ENCODE results near the gene TPRN.

TPRN gene

DNA sequence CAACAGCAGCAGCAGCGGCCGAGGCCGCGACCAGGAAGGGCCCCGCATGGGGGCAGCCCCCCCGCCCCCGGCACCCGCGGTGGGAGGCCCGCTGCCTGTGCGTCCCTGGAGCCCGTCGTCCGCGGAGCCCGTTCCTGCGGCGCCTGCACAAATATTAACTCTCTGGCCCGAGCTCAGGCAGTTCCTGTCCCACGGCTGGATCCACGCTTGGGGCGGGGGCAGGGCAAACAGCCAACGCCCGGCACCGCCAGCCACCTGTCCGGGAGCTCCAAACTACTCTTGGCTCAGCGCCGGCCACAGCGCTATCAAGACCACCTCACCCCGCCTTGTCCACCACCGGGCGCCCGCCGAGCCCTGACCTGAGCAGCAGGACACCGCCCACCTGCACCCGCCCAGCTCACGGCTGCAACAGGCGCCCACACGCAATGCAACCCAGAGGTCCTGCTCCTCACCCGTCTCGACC, 30.6 kb downstream of the TPRN start, which contains the start of gene LRRC26:
Gene LRRC26 (minus strand): TSS at position 156 of the 463 bp plus-strand sequence. CDS start 108 bp downstream, at position 48.
- H3K4me1 ChIP-seq (ENCODE audit: control insufficient read depth in 1 of 2, insufficient read depth in 2 of 2, low read length in 2 of 2): peaks cover 0 to 22% of the 10 kb centered on the region in 2 donors
- H3K4me3 ChIP-seq (ENCODE audit: low read depth in 1 of 2, low read length in 2 of 2): peak within 1 kb of the TSS; percentile 47 to 48
- no peaks in the 10 kb centered on the region for H3K36me3 ChIP-seq (ENCODE audit: control insufficient read depth in 1 of 2, insufficient read depth in 2 of 2, low read length in 2 of 2)
- H3K27ac ChIP-seq (ENCODE audit: low read depth, low read length): no peak within 1 kb of the TSS
- H3K9me3 ChIP-seq (ENCODE audit: control insufficient read depth in 1 of 2, low read length in 2 of 2): no peaks in the 10 kb centered on the region
- peak within 1 kb of the TSS in 1 of 2 donors; percentile 43 for H3K9ac ChIP-seq (ENCODE audit: low read depth in 1 of 2, low read length in 2 of 2)
- peaks cover 32% of the 10 kb centered on the region in 2 donors for H3K27me3 ChIP-seq (ENCODE audit: control insufficient read depth in 1 of 2, insufficient read depth in 2 of 2, low read length in 2 of 2)

DNA sequence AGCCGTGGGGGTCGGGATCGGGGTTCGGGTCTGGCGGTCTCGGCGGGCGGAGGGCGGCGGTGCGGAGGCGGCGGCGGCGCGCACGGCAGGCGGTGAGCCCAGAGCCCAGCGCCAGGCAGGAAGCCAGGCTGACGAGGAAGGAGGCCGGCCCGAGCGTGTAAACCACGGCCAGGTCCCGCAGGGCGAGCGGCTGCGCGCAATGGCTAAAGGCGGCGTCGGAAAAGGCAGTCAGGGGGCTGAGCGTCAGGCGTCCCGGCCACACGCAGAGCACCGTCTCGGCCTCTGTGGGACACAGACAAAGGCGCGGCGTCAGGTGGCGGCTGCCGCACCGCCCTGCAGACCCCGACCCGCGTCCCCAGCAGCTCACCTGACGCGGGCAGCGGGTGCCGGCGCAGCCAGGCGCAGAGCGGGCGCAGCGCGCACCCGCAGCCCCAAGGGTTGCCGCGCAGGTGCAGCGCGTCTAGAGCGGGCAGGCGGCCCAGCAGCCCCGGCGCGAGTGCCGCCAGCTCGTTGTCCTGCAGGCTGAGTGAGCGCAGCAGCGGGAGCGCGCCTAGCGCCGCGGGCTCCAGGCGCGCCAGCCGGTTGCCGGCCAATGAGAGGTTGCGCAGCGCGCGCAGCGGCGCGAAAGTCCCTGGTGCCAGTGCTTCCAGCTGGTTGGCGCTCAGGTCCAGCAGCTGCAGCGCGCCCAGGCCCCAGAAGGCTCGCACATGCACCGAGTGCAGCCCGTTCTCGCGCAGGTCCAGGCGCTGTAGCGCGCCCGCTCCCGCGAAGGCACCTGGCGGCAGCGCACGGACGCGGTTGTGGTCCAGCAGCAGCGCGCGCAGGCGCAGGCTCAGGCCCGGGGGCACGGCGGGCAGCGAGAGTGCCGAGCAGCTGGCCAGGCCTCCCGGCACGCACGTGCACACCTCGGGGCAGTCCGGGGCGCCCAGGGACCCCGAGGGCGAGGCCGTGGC, 31.4 kb downstream of the TPRN start:
- H3K9me3 ChIP-seq (ENCODE audit: control insufficient read depth in 1 of 2, low read length in 2 of 2): no peaks in the 10 kb centered on the region
- peak overlapping the region in 1 of 2 donors; percentile 43 for H3K9ac ChIP-seq (ENCODE audit: low read depth in 1 of 2, low read length in 2 of 2)
- H3K27me3 ChIP-seq (ENCODE audit: control insufficient read depth in 1 of 2, insufficient read depth in 2 of 2, low read length in 2 of 2): peaks cover 28 to 35% of the 10 kb centered on the region in 2 donors
- H3K36me3 ChIP-seq (ENCODE audit: control insufficient read depth in 1 of 2, insufficient read depth in 2 of 2, low read length in 2 of 2): no peaks in the 10 kb centered on the region
- peaks cover 0 to 22% of the 10 kb centered on the region in 2 donors for H3K4me1 ChIP-seq (ENCODE audit: control insufficient read depth in 1 of 2, insufficient read depth in 2 of 2, low read length in 2 of 2)
- H3K4me3 ChIP-seq (ENCODE audit: low read depth in 1 of 2, low read length in 2 of 2): peak overlapping the region; percentile 47 to 50
- H3K27ac ChIP-seq (ENCODE audit: low read depth, low read length): no peak overlapping the region

DNA sequence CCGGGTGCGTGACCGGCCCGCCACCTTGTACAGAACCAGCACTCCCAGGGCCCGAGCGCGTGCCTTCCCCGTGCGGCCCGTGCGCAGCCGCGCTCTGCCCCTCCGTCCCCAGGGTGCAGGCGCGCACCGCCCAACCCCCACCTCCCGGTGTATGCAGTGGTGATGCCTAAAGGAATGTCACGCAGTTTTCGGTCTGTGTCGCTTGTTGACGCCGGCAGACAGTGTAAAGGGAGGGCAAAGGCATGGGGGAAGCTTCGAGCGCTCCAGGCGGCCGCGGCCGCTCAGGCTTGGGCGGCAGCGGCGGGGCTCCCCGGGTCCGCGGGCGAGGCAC, 32.0 kb downstream of the TPRN start:
- H3K9me3 ChIP-seq (ENCODE audit: control insufficient read depth in 1 of 2, low read length in 2 of 2): no peaks in the 10 kb centered on the region
- H3K36me3 ChIP-seq (ENCODE audit: control insufficient read depth in 1 of 2, insufficient read depth in 2 of 2, low read length in 2 of 2): no peaks in the 10 kb centered on the region
- no peak overlapping the region for H3K9ac ChIP-seq (ENCODE audit: low read depth in 1 of 2, low read length in 2 of 2)
- H3K27ac ChIP-seq (ENCODE audit: low read depth, low read length): no peak overlapping the region
- peaks cover 0 to 17% of the 10 kb centered on the region in 2 donors for H3K4me1 ChIP-seq (ENCODE audit: control insufficient read depth in 1 of 2, insufficient read depth in 2 of 2, low read length in 2 of 2)
- H3K4me3 ChIP-seq (ENCODE audit: low read depth in 1 of 2, low read length in 2 of 2): peak overlapping the region; percentile 47 to 50
- peaks cover 25 to 28% of the 10 kb centered on the region in 2 donors for H3K27me3 ChIP-seq (ENCODE audit: control insufficient read depth in 1 of 2, insufficient read depth in 2 of 2, low read length in 2 of 2)

DNA sequence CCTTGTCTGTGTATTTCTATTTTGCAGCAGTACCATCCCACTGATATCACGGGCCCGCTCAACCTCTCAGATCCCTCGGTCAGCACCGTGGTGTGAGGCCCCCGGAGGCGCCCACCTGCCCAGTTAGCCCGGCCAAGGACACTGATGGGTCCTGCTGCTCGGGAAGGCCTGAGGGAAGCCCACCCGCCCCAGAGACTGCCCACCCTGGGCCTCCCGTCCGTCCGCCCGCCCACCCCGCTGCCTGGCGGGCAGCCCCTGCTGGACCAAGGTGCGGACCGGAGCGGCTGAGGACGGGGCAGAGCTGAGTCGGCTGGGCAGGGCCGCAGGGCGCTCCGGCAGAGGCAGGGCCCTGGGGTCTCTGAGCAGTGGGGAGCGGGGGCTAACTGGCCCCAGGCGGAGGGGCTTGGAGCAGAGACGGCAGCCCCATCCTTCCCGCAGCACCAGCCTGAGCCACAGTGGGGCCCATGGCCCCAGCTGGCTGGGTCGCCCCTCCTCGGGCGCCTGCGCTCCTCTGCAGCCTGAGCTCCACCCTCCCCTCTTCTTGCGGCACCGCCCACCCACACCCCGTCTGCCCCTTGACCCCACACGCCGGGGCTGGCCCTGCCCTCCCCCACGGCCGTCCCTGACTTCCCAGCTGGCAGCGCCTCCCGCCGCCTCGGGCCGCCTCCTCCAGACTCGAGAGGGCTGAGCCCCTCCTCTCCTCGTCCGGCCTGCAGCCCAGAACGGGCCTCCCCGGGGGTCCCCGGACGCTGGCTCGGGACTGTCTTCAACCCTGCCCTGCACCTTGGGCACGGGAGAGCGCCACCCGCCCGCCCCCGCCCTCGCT, 32.6 kb downstream of the TPRN start:
- Histone ChIP-seq H3K27ac (ENCODE audit: low read depth, low read length) (no peak overlapping the region), H3K9ac (ENCODE audit: low read depth in 1 of 2, low read length in 2 of 2) (no peak overlapping the region), H3K9me3 (ENCODE audit: control insufficient read depth in 1 of 2, low read length in 2 of 2) (no peaks in the 10 kb centered on the region), H3K27me3 (ENCODE audit: control insufficient read depth in 1 of 2, insufficient read depth in 2 of 2, low read length in 2 of 2) (peaks cover 20 to 23% of the 10 kb centered on the region in 2 donors), H3K4me3 (ENCODE audit: low read depth in 1 of 2, low read length in 2 of 2) (peak overlapping the region in 1 of 2 donors; percentile 43), H3K36me3 (ENCODE audit: control insufficient read depth in 1 of 2, insufficient read depth in 2 of 2, low read length in 2 of 2) (no peaks in the 10 kb centered on the region), H3K4me1 (ENCODE audit: control insufficient read depth in 1 of 2, insufficient read depth in 2 of 2, low read length in 2 of 2) (peaks cover 0 to 12% of the 10 kb centered on the region in 2 donors)

DNA sequence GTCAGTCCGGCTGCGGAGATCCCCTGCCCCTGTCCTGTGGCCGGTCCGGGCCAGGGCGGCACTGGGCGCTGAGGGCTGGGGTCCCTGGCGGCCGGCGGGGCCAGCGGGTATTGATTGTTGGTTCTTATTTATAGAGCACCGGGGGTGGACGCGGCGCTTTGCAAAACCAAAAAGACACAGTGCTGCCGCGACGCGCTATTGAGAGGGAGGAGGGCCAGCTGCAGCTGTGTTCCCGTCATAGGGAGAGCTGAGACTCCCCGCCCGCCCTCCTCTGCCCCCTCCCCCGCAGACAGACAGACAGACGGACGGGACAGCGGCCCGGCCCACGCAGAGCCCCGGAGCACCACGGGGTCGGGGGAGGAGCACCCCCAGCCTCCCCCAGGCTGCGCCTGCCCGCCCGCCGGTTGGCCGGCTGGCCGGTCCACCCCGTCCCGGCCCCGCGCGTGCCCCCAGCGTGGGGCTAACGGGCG, 33.2 kb downstream of the TPRN start:
- no peaks in the 10 kb centered on the region for H3K36me3 ChIP-seq (ENCODE audit: control insufficient read depth in 1 of 2, insufficient read depth in 2 of 2, low read length in 2 of 2)

DNA sequence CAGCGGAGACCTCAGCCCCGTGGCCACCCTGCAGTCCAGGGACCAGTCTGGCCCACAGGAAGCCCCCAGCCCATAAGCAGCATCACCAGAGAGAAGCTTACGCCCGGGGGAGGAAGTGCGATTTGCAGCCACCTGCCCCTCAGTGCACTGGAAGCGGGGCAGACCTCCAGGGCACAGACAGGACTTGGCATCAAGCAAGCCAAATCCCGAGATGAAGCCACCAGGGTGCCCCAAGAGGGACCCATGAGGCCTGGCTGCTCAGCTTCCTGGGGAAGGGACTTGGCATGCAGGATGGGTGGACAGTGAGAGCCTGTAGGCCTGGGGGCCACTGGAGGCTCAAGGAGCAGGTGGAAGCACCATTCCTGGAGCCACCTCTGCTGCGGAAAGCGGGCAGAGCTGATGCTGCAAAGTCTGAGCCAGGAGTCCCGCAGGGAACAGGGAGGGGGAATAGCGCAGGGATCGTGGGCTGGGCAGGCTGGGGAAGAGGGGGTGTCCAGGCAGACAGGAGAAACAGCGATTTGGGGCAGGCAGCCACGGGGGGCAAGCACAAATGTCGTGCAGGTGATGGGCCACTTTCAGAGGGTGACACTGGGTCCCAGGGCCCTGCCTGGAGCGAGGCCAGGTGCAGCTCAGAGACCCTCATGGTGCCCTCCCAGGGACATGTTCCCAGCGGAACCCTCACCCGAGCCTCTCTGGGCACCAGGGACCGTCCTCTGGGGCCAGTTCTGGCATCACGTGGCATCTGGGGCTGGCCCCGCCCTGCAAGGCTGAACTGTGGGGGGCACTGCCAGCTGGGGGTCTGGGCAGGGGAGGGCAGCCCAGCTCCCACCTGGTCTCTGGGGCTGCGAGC, 33.9 kb downstream of the TPRN start:
- Histone ChIP-seq H3K27ac (ENCODE audit: low read depth, low read length) (no peak overlapping the region), H3K27me3 (ENCODE audit: control insufficient read depth in 1 of 2, insufficient read depth in 2 of 2, low read length in 2 of 2) (peaks cover 19 to 20% of the 10 kb centered on the region in 2 donors), H3K4me1 (ENCODE audit: control insufficient read depth in 1 of 2, insufficient read depth in 2 of 2, low read length in 2 of 2) (peaks cover 0 to 12% of the 10 kb centered on the region in 2 donors), H3K9ac (ENCODE audit: low read depth in 1 of 2, low read length in 2 of 2) (no peak overlapping the region), H3K9me3 (ENCODE audit: control insufficient read depth in 1 of 2, low read length in 2 of 2) (no peaks in the 10 kb centered on the region), H3K4me3 (ENCODE audit: low read depth in 1 of 2, low read length in 2 of 2) (no peak overlapping the region), H3K36me3 (ENCODE audit: control insufficient read depth in 1 of 2, insufficient read depth in 2 of 2, low read length in 2 of 2) (no peaks in the 10 kb centered on the region)

More for the DNA sequence above, 33.2 kb downstream of the TPRN start:
- Histone ChIP-seq H3K4me1 (ENCODE audit: control insufficient read depth in 1 of 2, insufficient read depth in 2 of 2, low read length in 2 of 2) (peaks cover 0 to 12% of the 10 kb centered on the region in 2 donors), H3K4me3 (ENCODE audit: low read depth in 1 of 2, low read length in 2 of 2) (peak overlapping the region in 1 of 2 donors; percentile 28), H3K9me3 (ENCODE audit: control insufficient read depth in 1 of 2, low read length in 2 of 2) (no peaks in the 10 kb centered on the region), H3K27ac (ENCODE audit: low read depth, low read length) (no peak overlapping the region), H3K9ac (ENCODE audit: low read depth in 1 of 2, low read length in 2 of 2) (no peak overlapping the region), H3K27me3 (ENCODE audit: control insufficient read depth in 1 of 2, insufficient read depth in 2 of 2, low read length in 2 of 2) (peaks cover 20 to 23% of the 10 kb centered on the region in 2 donors)

DNA sequence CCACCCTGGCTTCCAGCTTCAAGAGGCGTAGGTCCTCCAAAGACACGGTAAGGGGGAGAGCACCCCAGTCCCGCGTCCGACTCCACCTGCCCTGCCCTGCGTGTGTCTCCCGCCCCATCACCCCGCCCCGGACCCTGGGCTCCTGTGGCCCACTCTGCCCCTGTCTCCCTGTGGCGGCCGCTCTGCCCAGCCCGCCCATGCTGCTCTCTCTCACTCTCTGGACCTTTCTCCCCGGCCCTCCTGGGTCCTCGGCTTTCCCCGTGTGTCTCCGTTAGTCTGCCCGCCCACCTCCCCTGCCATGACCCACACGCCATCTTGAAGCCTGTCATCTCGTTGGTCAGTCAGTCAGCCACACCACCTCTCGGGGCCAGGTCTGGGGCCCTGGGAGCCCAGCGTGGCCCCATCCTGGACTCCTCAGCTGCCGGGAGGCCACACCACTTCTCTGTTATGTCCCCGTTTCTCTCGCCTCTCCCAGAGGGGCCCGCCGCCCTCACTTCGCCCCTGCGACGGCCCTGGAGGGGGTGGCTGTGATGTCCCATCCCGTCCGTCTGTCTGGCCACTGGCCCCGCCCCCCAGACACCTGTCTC, 35.2 kb downstream of the TPRN start:
- no peak overlapping the region for H3K4me3 ChIP-seq (ENCODE audit: low read depth in 1 of 2, low read length in 2 of 2)
- H3K27me3 ChIP-seq (ENCODE audit: control insufficient read depth in 1 of 2, insufficient read depth in 2 of 2, low read length in 2 of 2): peaks cover 13 to 24% of the 10 kb centered on the region in 2 donors
- H3K36me3 ChIP-seq (ENCODE audit: control insufficient read depth in 1 of 2, insufficient read depth in 2 of 2, low read length in 2 of 2): no peaks in the 10 kb centered on the region
- no peaks in the 10 kb centered on the region for H3K9me3 ChIP-seq (ENCODE audit: control insufficient read depth in 1 of 2, low read length in 2 of 2)
- no peak overlapping the region for H3K27ac ChIP-seq (ENCODE audit: low read depth, low read length)
- H3K9ac ChIP-seq (ENCODE audit: low read depth in 1 of 2, low read length in 2 of 2): no peak overlapping the region
- peaks cover 0 to 9% of the 10 kb centered on the region in 2 donors for H3K4me1 ChIP-seq (ENCODE audit: control insufficient read depth in 1 of 2, insufficient read depth in 2 of 2, low read length in 2 of 2)

DNA sequence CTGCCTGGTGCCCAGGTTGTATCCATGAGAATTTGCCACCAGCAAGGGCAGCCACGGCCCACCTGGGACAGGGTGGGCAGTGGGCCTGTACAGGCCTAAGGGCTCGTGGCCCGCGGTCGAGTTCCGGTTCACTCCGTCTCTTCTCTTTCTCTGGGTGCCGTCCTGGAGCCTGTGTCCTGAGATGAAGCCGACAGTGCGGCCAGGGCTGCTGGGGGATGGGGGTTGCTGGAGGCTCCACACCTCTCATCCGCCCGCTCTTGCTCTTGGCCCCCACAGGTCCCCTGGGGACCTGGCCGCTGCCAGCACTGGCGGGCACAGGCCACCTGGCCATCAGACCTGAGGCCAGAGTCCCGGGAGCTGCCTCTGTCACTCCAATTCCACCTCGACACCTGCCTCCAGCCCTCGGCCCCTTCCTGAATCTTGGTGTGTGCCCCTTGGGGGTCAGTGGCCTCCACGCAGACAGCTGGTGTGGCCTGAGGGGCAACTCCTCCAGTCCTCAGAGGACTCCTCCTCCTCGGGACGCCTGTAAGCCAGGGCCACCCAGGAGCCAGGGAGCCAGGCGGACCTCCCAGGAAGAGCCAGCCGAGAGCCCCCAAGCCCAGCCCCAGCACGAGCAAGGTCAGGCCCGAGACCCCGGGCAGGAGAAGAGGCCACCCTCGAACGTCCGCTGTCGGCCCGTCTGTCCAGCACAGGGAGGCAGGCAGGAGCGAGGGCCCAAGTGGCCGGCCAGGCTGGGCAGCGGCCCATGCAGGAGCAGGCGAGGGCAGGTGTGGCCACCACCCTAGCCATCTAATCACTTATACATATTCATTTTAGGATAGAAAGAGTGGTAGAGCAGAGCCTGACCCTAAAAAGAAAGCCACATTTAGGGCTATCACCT, 35.9 kb downstream of the TPRN start:
- Histone ChIP-seq H3K4me1 (ENCODE audit: control insufficient read depth in 1 of 2, insufficient read depth in 2 of 2, low read length in 2 of 2) (peaks cover 0 to 5% of the 10 kb centered on the region in 2 donors), H3K9ac (ENCODE audit: low read depth in 1 of 2, low read length in 2 of 2) (no peak overlapping the region), H3K9me3 (ENCODE audit: control insufficient read depth in 1 of 2, low read length in 2 of 2) (no peaks in the 10 kb centered on the region), H3K27ac (ENCODE audit: low read depth, low read length) (no peak overlapping the region), H3K27me3 (ENCODE audit: control insufficient read depth in 1 of 2, insufficient read depth in 2 of 2, low read length in 2 of 2) (peaks cover 18 to 31% of the 10 kb centered on the region in 2 donors), H3K4me3 (ENCODE audit: low read depth in 1 of 2, low read length in 2 of 2) (no peak overlapping the region), H3K36me3 (ENCODE audit: control insufficient read depth in 1 of 2, insufficient read depth in 2 of 2, low read length in 2 of 2) (no peaks in the 10 kb centered on the region)

Measured in duodenal mucosa (tissue), 2 donors.